ENCODE measurements around the gene ADAMTS15.

ADAMTS15 gene

DNA sequence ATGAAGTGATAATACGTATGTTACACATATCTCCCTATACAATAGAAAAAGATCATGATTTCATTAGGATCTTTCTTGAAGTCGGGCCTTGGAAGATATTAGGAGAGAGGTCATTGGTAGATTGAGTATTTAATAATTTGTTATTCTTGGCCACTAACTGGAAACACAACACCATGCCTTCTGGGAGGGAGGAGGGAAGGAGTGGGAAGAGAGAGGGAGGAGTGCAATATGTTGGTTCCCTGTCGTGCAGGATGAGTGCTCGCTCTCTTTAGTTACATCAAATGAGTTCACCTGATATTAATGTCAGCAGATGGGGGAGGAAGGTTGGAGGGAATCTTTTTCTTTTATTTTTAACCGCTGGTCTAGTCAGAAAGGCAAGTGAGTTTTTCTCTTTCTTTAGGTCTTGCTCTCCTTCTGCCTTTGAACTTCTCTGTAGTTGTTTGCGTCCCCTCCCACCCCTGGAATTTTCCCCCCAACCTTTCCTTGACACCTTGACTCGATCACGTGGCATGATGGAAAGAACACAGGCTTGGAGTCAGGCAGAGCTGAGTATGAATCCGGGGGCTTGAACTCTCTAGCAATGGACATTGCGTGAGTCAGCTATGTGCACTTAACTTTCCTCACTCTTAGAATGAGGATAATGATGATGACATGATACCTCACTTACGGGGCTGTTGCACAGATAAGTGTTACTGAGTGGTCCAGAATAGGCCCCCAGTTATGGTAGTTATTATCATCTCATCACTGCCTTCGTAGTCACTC is 6.2 kb downstream of the ADAMTS15 start:
- peaks cover 59% of the 10 kb centered on the region for H3K27me3 ChIP-seq (ENCODE audit: control insufficient read depth, insufficient read depth, low read length)
- no peak overlapping the region for H3K4me3 ChIP-seq (ENCODE audit: low read length)
- no peak overlapping the region for H3K27ac ChIP-seq (ENCODE audit: low read length)
- H3K4me1 ChIP-seq (ENCODE audit: control insufficient read depth, low read depth, low read length): no peaks in the 10 kb centered on the region
- H3K36me3 ChIP-seq (ENCODE audit: control insufficient read depth, low read depth, low read length): no peaks in the 10 kb centered on the region
- H3K9me3 ChIP-seq (ENCODE audit: control insufficient read depth, low read depth, low read length): no peaks in the 10 kb centered on the region
- H3K9ac ChIP-seq (ENCODE audit: low read length): no peak overlapping the region

DNA sequence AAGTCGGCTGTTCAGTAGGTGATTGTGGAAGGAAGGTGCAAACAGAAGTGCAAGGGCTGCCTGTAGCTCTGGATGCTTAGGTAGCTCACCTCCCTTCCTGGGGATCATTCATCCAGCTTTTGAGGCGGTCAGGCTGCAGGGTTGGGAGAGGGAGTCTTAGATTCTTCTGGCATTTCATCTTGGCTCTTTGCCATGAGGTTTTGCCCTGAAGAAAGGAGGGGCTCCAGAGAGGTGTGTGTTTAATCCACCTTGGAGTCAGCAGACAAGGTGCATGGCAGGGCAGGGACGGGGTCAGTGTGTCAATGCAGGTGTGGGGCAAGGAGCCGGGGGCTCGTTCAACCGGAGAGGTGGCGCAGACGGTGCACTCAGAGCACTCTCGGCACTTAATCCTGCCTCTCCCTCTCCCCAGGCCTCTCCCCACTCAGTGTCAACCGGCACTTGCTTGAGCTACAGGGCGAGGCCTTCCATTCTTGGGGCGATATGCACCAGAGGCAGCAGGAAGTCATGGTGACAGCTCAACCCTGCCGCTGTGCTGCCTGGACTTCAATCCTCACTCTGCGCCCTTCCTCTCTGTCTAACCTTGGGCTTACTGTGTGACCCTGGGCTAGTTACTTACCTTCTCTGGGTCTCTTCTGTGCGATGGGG is 7.2 kb downstream of the ADAMTS15 start:
- no peak overlapping the region for H3K9ac ChIP-seq (ENCODE audit: low read length)
- no peak overlapping the region for H3K27ac ChIP-seq (ENCODE audit: low read length)
- no peaks in the 10 kb centered on the region for H3K4me1 ChIP-seq (ENCODE audit: control insufficient read depth, low read depth, low read length)
- no peaks in the 10 kb centered on the region for H3K9me3 ChIP-seq (ENCODE audit: control insufficient read depth, low read depth, low read length)
- peaks cover 49% of the 10 kb centered on the region for H3K27me3 ChIP-seq (ENCODE audit: control insufficient read depth, insufficient read depth, low read length)
- H3K4me3 ChIP-seq (ENCODE audit: low read length): no peak overlapping the region
- H3K36me3 ChIP-seq (ENCODE audit: control insufficient read depth, low read depth, low read length): no peaks in the 10 kb centered on the region

DNA sequence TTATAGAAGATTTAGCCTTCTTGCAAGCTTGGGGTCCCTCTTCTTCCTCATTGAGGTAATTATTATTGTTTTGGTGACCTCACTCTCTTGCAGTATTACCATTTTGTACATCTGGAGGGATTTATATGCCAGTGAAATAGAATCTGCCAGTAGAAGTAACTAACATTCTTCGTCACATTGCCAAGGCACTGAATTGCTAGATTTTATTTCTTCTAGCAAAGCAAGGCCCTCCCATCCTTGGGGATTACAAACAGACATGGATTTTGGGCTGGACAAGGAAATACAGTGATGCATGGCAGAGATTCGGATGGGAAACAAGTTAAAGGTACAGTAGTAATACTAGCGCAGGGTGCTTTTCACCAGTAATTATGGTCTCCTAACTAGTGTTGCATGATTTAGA is 7.8 kb downstream of the ADAMTS15 start:
- no peaks in the 10 kb centered on the region for H3K4me1 ChIP-seq (ENCODE audit: control insufficient read depth, low read depth, low read length)
- no peak overlapping the region for H3K27ac ChIP-seq (ENCODE audit: low read length)
- no peak overlapping the region for H3K4me3 ChIP-seq (ENCODE audit: low read length)
- H3K36me3 ChIP-seq (ENCODE audit: control insufficient read depth, low read depth, low read length): no peaks in the 10 kb centered on the region
- no peaks in the 10 kb centered on the region for H3K9me3 ChIP-seq (ENCODE audit: control insufficient read depth, low read depth, low read length)
- H3K9ac ChIP-seq (ENCODE audit: low read length): no peak overlapping the region
- H3K27me3 ChIP-seq (ENCODE audit: control insufficient read depth, insufficient read depth, low read length): peaks cover 43% of the 10 kb centered on the region

DNA sequence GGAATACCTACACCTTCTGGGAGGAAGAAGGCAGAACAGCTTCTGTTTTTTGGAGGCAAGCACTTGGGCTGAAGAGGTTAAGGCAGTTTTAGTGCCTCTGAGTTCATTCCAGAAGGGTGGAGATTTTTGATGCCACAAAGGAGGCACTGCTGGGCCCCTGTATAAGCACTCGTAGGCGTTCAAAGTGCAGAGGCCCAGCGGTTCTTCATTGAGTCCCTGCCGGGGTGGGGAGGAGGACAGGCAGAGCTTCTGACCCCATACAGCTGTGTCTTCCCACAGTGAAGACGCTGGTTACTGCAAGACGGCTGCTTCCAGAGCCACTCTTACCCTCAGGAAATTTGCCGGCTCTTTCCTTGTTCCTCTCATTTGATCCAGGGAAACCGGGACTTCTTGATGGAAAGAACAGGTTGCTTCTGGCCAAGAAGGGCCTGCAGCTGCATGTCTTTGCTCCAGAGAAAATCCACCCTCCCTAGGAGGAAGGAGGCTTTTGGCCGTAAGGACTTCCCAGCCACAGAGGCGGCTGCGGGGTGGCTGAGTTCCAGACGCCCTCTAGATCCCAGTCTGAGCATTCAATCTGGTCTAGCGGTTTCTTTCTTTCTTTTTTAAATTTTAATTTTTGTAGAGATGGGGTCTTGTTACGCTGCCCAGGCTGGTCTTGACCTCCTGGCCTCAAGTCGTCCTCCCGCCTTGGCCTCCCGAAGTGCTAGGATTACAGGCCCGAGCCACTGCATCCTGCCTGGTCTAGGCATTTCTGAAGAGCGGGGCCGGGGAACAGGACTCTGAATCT is 9.4 kb downstream of the ADAMTS15 start:
- Histone ChIP-seq H3K9me3 (ENCODE audit: control insufficient read depth, low read depth, low read length) (no peaks in the 10 kb centered on the region), H3K36me3 (ENCODE audit: control insufficient read depth, low read depth, low read length) (no peaks in the 10 kb centered on the region), H3K9ac (ENCODE audit: low read length) (no peak overlapping the region), H3K27me3 (ENCODE audit: control insufficient read depth, insufficient read depth, low read length) (peaks cover 27% of the 10 kb centered on the region), H3K4me3 (ENCODE audit: low read length) (no peak overlapping the region), H3K27ac (ENCODE audit: low read length) (no peak overlapping the region), H3K4me1 (ENCODE audit: control insufficient read depth, low read depth, low read length) (no peaks in the 10 kb centered on the region)

DNA sequence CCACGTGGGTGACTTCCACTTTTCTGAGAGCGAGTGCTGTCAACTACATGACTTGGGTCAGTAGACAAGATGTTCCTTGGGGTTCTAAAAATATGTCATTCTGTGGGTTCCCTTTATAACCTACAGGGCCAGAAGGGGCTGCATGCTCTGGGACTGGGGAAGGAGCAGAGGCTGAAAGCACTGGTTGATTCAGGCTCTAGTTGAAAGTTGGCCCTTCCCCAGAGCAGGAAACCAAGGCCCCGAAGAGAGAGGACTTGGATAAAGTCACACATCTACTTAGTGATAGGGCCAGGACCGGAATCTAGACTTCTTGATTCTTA is 9.9 kb downstream of the ADAMTS15 start:
- Histone ChIP-seq H3K36me3 (ENCODE audit: control insufficient read depth, low read depth, low read length) (no peaks in the 10 kb centered on the region), H3K27ac (ENCODE audit: low read length) (no peak overlapping the region), H3K9me3 (ENCODE audit: control insufficient read depth, low read depth, low read length) (no peaks in the 10 kb centered on the region), H3K9ac (ENCODE audit: low read length) (no peak overlapping the region), H3K4me1 (ENCODE audit: control insufficient read depth, low read depth, low read length) (no peaks in the 10 kb centered on the region), H3K4me3 (ENCODE audit: low read length) (no peak overlapping the region), H3K27me3 (ENCODE audit: control insufficient read depth, insufficient read depth, low read length) (peaks cover 22% of the 10 kb centered on the region)

DNA sequence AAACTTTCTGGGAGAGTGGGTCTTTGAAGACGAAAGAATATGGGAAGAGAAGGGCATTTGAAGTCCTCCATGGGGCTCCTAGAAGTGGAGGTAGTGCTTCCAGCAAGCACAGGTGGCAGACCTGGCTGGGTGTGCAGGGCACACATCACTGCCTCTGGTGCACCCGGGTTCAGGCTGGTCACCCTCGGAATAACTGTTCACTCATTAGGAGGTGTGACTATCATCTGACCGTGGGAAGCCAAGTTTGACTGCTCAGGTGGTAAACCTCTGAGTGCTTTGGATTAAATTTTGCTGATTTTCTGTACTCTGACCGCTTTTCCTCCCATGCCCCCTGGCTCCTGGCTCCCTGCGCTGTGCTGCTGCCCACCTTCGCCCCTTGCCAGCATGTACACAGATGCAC is 11.1 kb downstream of the ADAMTS15 start:
- Histone ChIP-seq H3K27me3 (ENCODE audit: control insufficient read depth, insufficient read depth, low read length) (peaks cover 10% of the 10 kb centered on the region), H3K4me1 (ENCODE audit: control insufficient read depth, low read depth, low read length) (no peaks in the 10 kb centered on the region), H3K9ac (ENCODE audit: low read length) (no peak overlapping the region), H3K4me3 (ENCODE audit: low read length) (no peak overlapping the region), H3K36me3 (ENCODE audit: control insufficient read depth, low read depth, low read length) (no peaks in the 10 kb centered on the region), H3K9me3 (ENCODE audit: control insufficient read depth, low read depth, low read length) (no peaks in the 10 kb centered on the region), H3K27ac (ENCODE audit: low read length) (no peak overlapping the region)

DNA sequence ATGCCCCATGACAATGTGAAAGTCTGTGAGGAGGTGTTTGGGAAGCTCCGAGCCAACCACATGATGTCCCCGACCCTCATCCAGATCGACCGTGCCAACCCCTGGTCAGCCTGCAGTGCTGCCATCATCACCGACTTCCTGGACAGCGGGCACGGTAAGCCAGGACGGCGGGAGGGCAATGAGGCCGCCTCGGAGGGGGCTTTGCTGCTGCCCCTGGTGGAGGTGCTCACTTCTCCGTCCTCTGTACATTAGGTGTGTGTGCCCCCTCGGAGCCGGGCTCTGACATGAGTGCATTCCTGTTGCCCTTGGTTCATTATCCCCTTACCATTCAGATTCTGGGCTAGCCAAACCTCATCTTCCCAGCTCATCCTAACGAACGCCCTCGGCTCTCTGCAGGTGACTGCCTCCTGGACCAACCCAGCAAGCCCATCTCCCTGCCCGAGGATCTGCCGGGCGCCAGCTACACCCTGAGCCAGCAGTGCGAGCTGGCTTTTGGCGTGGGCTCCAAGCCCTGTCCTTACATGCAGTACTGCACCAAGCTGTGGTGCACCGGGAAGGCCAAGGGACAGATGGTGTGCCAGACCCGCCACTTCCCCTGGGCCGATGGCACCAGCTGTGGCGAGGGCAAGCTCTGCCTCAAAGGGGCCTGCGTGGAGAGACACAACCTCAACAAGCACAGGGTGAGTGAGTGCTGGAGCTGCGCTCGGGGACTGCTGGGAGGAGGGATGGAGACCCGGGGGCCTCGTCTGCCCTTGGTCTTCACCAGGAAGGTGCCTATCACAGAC is 13.8 kb downstream of the ADAMTS15 start:
- no peaks in the 10 kb centered on the region for H3K27me3 ChIP-seq (ENCODE audit: control insufficient read depth, insufficient read depth, low read length)
- no peaks in the 10 kb centered on the region for H3K36me3 ChIP-seq (ENCODE audit: control insufficient read depth, low read depth, low read length)
- H3K27ac ChIP-seq (ENCODE audit: low read length): no peak overlapping the region
- H3K4me1 ChIP-seq (ENCODE audit: control insufficient read depth, low read depth, low read length): no peaks in the 10 kb centered on the region
- H3K4me3 ChIP-seq (ENCODE audit: low read length): no peak overlapping the region
- H3K9me3 ChIP-seq (ENCODE audit: control insufficient read depth, low read depth, low read length): no peaks in the 10 kb centered on the region
- H3K9ac ChIP-seq (ENCODE audit: low read length): no peak overlapping the region

DNA sequence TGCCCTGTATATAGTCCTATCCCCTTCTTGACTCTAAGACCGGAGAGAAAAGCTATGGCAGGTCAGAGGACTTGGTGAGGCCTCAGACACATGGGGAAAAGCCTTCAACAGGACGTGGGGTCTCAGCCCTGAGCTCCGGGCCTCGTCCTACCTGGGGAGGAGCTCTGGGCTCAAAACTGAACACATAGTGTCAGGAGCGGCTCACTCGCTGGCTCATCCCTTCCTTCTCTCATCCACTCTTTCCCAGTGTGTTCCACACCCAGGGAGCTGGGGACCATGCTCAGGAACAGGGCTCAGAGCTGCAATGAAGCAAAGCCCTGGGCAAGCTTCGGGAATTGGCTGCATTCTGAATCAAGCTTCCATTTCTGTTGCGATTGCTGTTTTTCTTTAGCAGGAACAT is 14.5 kb downstream of the ADAMTS15 start:
- no peak overlapping the region for H3K27ac ChIP-seq (ENCODE audit: low read length)
- H3K4me3 ChIP-seq (ENCODE audit: low read length): no peak overlapping the region
- no peaks in the 10 kb centered on the region for H3K9me3 ChIP-seq (ENCODE audit: control insufficient read depth, low read depth, low read length)
- H3K27me3 ChIP-seq (ENCODE audit: control insufficient read depth, insufficient read depth, low read length): no peaks in the 10 kb centered on the region
- H3K36me3 ChIP-seq (ENCODE audit: control insufficient read depth, low read depth, low read length): no peaks in the 10 kb centered on the region
- no peak overlapping the region for H3K9ac ChIP-seq (ENCODE audit: low read length)
- no peaks in the 10 kb centered on the region for H3K4me1 ChIP-seq (ENCODE audit: control insufficient read depth, low read depth, low read length)

DNA sequence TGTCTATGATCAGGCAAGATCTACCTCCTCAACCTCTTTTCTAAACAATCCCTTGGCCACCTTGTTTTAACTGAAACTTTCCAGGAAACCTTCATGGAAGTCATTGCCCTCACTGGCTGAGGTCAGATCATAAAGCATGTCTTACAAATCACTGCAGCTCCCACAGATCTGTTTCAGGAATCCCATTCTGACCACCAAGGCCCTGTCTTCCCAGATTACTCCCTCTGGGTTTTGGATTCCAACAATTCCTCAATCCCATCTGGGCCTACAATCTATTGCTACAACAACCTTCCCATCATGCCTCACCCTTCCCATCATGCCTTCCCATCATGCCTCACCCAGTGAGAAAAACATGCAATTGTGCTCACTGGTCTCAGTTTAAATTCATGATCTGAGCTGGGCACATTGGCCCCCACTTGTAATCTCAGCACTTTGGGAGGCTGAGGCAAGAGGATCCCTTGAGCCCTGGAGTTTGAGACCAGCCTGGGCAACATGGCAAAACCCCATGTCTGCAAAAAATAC is 15.9 kb downstream of the ADAMTS15 start:
- no peak overlapping the region for H3K4me3 ChIP-seq (ENCODE audit: low read length)

DNA sequence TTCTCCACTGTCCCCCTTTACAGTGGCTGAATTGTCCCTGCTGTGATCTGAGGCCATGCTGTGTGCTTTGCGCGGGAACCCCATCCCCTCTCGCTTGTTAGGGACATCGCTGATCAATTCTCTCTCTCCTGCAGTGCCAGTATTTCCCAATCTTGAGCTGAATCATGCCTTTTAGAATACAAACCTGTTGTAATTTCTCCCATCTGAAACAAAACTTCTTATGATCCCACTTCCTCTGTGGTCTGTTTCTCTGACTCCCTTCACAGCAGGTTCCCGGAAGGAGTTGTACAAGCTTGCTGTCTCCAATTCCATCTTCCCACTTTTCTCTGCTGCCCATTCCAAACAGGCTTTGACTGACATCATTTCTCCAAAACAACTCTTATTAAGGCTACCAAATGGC is 16.8 kb downstream of the ADAMTS15 start:
- Histone ChIP-seq H3K4me3 (ENCODE audit: low read length) (no peak overlapping the region), H3K27ac (ENCODE audit: low read length) (no peak overlapping the region), H3K4me1 (ENCODE audit: control insufficient read depth, low read depth, low read length) (no peaks in the 10 kb centered on the region), H3K27me3 (ENCODE audit: control insufficient read depth, insufficient read depth, low read length) (no peaks in the 10 kb centered on the region), H3K36me3 (ENCODE audit: control insufficient read depth, low read depth, low read length) (no peaks in the 10 kb centered on the region), H3K9me3 (ENCODE audit: control insufficient read depth, low read depth, low read length) (no peaks in the 10 kb centered on the region), H3K9ac (ENCODE audit: low read length) (no peak overlapping the region)

More for the DNA sequence above, 15.9 kb downstream of the ADAMTS15 start:
- H3K9me3 ChIP-seq (ENCODE audit: control insufficient read depth, low read depth, low read length): no peaks in the 10 kb centered on the region
- no peaks in the 10 kb centered on the region for H3K27me3 ChIP-seq (ENCODE audit: control insufficient read depth, insufficient read depth, low read length)
- H3K4me1 ChIP-seq (ENCODE audit: control insufficient read depth, low read depth, low read length): no peaks in the 10 kb centered on the region
- H3K36me3 ChIP-seq (ENCODE audit: control insufficient read depth, low read depth, low read length): no peaks in the 10 kb centered on the region
- no peak overlapping the region for H3K9ac ChIP-seq (ENCODE audit: low read length)
- no peak overlapping the region for H3K27ac ChIP-seq (ENCODE audit: low read length)
